Ovary (tissue), 9 donors: ENCODE data around the gene LHFPL6. TPM values are rescaled to one million over a fixed set of nuclear protein-coding genes. Genes with fewer than 3 reads are reported as not detected.

Source experiments
- DNase-seq, 5 donors: peaks; one replicate each; pipeline ENCODE4 v3.0.0-alpha.2; 2019 to 2020
- H3K27ac ChIP-seq, 2 donors: fragments of 200-600 bp; one replicate each; pipeline versions ENCODE4 v1.5.1 to v1.8.0; 2019 to 2022
- H3K27me3 ChIP-seq: fragments of 200-600 bp; one replicate; pipeline ENCODE4 v1.8.0; 2022
- H3K36me3 ChIP-seq: fragments of 200-600 bp; sonication (generic); one replicate; pipeline ENCODE4 v1.5.1; 2019
- H3K4me1 ChIP-seq: one replicate; pipeline ENCODE4 v1.8.1; 2013; ENCODE audit warnings: mild to moderate bottlenecking, moderate library complexity; ENCODE audit not compliant: insufficient read depth
- H3K4me3 ChIP-seq: fragments of 200-600 bp; sonication (generic); one replicate; pipeline ENCODE4 v1.5.1; 2017
- H3K9me3 ChIP-seq, 2 donors: fragments of 200-600 bp in 1 of 2; sonication (generic) in 1 of 2; one replicate each; pipeline versions ENCODE4 v1.5.1 to v1.8.1; 2013 to 2019; ENCODE audit warnings: mild to moderate bottlenecking in 1 of 2, moderate library complexity in 1 of 2
- CTCF ChIP-seq, 3 donors: fragments of 450-650 bp in 2 of 3; fragments of 200-600 bp in 1 of 3; IDR thresholded peaks; one replicate each; pipeline versions ENCODE4 v1.5.1 to v1.8.0; 2016 to 2022; ENCODE audit warnings: antibody characterized with exemption in 3 of 3, mild to moderate bottlenecking in 1 of 3
- EP300 ChIP-seq: sonication (generic); formaldehyde crosslinking; IDR thresholded peaks from one replicate; pipeline ENCODE4 v1.6.1; 2017; ENCODE audit warnings: antibody characterized with exemption
- POLR2A ChIP-seq: fragments of 450-650 bp; IDR thresholded peaks from one replicate; pipeline ENCODE4 v1.6.1; 2017; ENCODE audit warnings: antibody characterized with exemption, mild to moderate bottlenecking, moderate library complexity
- WGBS, 3 donors: extraction: QIAGEN DNeasy Blood & Tissue Kit in 1 of 3; methylation state at CpG; one replicate each; pipeline versions ENCODE4 v1.1.5 to v1.1.7; 2013 to 2017; 5-methylcytosine and 5-hydroxymethylcytosine counted together
- intact Hi-C, 4 donors: fragments of 100-400 bp; cut with DNase I; formaldehyde crosslinking; loops; one replicate each; pipeline versions ENCODE4 v1.11.0 to v1.15.1; 2022 to 2023
- polyA plus RNA-seq, 2 donors: library from polyadenylated mRNA; stranded (reverse); fragments of 200-250 nt in 1 of 2; fragments of 350-450 nt in 1 of 2; fragmentation: Illumina TruSeq in 1 of 2; extraction: RNeasy Lipid Tissue Mini Kit (QIAGEN cat#74804) in 1 of 2; gene quantifications; one replicate each; pipeline ENCODE4 v1.2.3, GENCODE V29; 2013 to 2014
- total RNA-seq, 7 donors: library from RNA; depleted of rRNA in 2 of 7; stranded (reverse); fragments of >200 nt in 2 of 7; fragmentation: NEBNext Ultra II Directional in 3 of 7; extraction: Animal tissue kit (Norgen Biotek cat#: 25700) in 3 of 7; gene quantifications; one replicate each; pipeline versions ENCODE4 v1.1.0 to v1.2.4, GENCODE V29; 2016 to 2023
- donor health status: DM: no; HTN: no; CAD: no; lungs with moderate emphysema.
- donor health status: DM: no; HTN: no; CAD: no.
- donor health status: Bipolar disorder and iron deficiency.
- donor health status: DM: yes; HTN: yes; CAD: no.
- donor health status: DM: no; HTN: no; CAD: no.
- donor health status: DM: yes; HTN: yes; CAD: no.

Gene LHFPL6
- total and polyA plus RNA-seq, 9 donors = 19.7 to 136 (median 42.4) TPM

DNA sequence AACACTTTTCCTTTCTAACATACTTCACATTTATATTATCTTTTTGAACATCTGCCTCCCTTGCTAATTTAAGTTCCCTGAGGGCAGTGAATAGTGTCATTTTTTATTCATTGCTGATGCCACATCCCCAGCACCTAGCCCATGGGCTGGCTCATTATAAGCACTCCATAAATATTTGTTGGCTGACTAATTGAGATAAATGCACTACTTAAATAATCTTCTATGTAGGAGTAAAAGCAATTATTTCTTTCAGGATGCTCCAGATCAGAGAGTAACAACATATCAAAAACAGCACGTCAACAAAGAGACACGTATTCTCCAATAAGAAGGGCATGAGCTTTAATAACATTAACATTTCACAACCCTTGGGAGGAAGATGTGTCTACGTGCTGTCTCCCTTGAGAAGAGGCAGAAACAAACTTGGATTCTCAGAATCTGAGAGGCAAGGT is 228.2 kb downstream of the LHFPL6 start:
- WGBS, 3 donors = 75 to 84% (median 81%) methylated on average over 3 of the region's 3 CpGs
- Histone ChIP-seq H3K4me1 (peaks cover 12% of the 10 kb centered on the region), H3K27me3 (no peaks in the 10 kb centered on the region), H3K27ac (no peak overlapping the region), H3K36me3 (no peaks in the 10 kb centered on the region), H3K4me3 (no peak overlapping the region), H3K9me3 (no peaks in the 10 kb centered on the region)
- intact Hi-C loops = no loop called here
- no peak for TF ChIP-seq EP300
- no peak for TF ChIP-seq POLR2A
- no peak for TF ChIP-seq CTCF (IDR thresholded peaks at IDR 0.05)
- no peak for DNase-seq

DNA sequence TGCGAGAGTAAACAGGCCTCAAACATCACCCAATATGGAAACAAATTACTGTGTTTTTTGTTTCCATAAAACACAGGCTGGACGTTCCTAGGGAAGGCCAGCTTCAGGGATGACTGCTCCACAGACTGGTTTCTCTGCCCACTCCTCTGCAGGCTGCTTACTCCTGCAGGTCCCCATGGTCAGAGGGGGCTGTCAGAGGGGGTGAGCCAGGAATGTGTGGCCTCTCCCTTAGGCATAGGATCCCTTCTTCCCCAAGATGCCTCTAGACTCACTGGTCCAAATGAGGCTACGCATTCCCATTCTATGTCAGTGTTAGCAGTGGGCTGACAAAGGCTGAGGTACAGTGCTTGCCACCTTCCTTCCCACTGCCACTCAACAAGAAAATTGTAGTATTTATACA is 229.8 kb downstream of the LHFPL6 start:
- no peak overlapping the region for H3K27ac ChIP-seq
- H3K4me3 ChIP-seq = no peak overlapping the region
- TF ChIP-seq EP300 (no peak), POLR2A (no peak), CTCF (IDR thresholded peaks at IDR 0.05) (no peak)
- H3K4me1 ChIP-seq = peaks cover 9% of the 10 kb centered on the region
- no peaks in the 10 kb centered on the region for H3K9me3 ChIP-seq
- no peak for DNase-seq
- WGBS, 3 donors = 53 to 70% (median 56%) methylated on average over 3 of the region's 3 CpGs
- H3K27me3 ChIP-seq = no peaks in the 10 kb centered on the region
- intact Hi-C loops = no loop called here
- no peaks in the 10 kb centered on the region for H3K36me3 ChIP-seq

- intact Hi-C loops = no loop called here
- Histone ChIP-seq H3K27me3 (no peaks in the 10 kb centered on the region), H3K36me3 (no peaks in the 10 kb centered on the region), H3K4me1 (peaks cover 9% of the 10 kb centered on the region), H3K27ac (no peak overlapping the region), H3K9me3 (no peaks in the 10 kb centered on the region), H3K4me3 (no peak overlapping the region)
- DNase-seq = no peak
- TF ChIP-seq POLR2A (no peak), CTCF (IDR thresholded peaks at IDR 0.05) (no peak), EP300 (no peak)
- WGBS, 3 donors = 90 to 96% (median 92%) methylated on average over 5 of the region's 5 CpGs
Observed at GRCh38 chr13:39371706-39372105, 231.3 kb downstream of the LHFPL6 start.

GRCh38 chr13:39370554-39370953 is 232.4 kb downstream of the LHFPL6 start:
- Histone ChIP-seq H3K4me1 (peaks cover 12% of the 10 kb centered on the region), H3K36me3 (no peaks in the 10 kb centered on the region), H3K4me3 (no peak overlapping the region), H3K27me3 (no peaks in the 10 kb centered on the region), H3K27ac (no peak overlapping the region), H3K9me3 (no peaks in the 10 kb centered on the region)
- TF ChIP-seq POLR2A (no peak), CTCF (IDR thresholded peaks at IDR 0.05) (no peak), EP300 (no peak)
- intact Hi-C loops = no loop called here
- DNase-seq = no peak
- 88 to 94% (median 89%) methylated on average over 4 of the region's 4 CpGs for WGBS, 3 donors

DNA sequence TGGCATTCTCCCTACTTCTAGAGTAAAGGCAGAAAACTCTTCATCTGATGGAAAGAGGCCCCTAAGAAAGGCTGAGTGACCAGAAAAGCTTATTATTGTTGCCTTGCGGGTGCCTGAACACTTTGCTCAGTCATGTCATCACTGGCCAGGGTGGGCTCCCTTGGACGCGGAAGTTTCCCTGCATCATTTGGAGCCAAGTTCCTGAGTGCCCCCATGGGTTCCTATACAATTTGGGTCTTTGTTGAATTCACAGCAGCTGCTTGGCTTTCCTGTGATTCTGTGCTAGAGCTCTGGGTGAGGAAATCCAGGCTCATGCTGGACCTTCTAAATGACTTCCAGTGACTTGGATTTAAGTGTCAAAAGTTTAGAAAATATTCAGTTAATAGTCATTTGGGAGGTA is 232.9 kb downstream of the LHFPL6 start:
- Histone ChIP-seq H3K4me1 (peaks cover 12% of the 10 kb centered on the region), H3K36me3 (no peaks in the 10 kb centered on the region), H3K27ac (no peak overlapping the region), H3K27me3 (no peaks in the 10 kb centered on the region), H3K9me3 (no peaks in the 10 kb centered on the region), H3K4me3 (no peak overlapping the region)
- intact Hi-C loops = no loop called here
- WGBS, 3 donors = 81 to 100% (median 97%) methylated on average over 3 of the region's 3 CpGs
- DNase-seq = no peak
- no peak for TF ChIP-seq CTCF (IDR thresholded peaks at IDR 0.05)
- no peak for TF ChIP-seq EP300
- no peak for TF ChIP-seq POLR2A
